GM18870 (cell line): ENCODE measurements around the gene ANKUB1.
A peak's percentile ranks its signal among the peaks of the same experiment; 100 is the strongest.

ENCODE experiments used
- ATAC-seq: cut with Tn5 transposase; IDR thresholded peaks from one replicate; pipeline ENCODE4 v1.9.1; 2021; ENCODE audit warnings: moderate library complexity; ENCODE audit not compliant: unreplicated experiment

The ANKUB1 gene

GRCh38 chr3:149764302-149764701 lies 28.1 kb downstream of the ANKUB1 start:
- ATAC-seq, result no peak

GRCh38 chr3:149763565-149764195 lies 28.7 kb downstream of the ANKUB1 start:
- ATAC-seq, result no peak

GRCh38 chr3:149753717-149754116 lies 38.6 kb downstream of the ANKUB1 start:
- ATAC-seq, result no peak

- ATAC-seq, result no peak
Observed at GRCh38 chr3:149752788-149753136, 39.6 kb downstream of the ANKUB1 start.

- ATAC-seq, result peak; percentile 98
Observed at GRCh38 chr3:149752051-149752787, 40.1 kb downstream of the ANKUB1 start, which contains the start of gene COMMD2. COMMD2 (minus strand) TSS chr3:149752489; CDS start chr3:149752444, 45 bp downstream.

GRCh38 chr3:149751551-149751950 lies 40.8 kb downstream of the ANKUB1 start:
- ATAC-seq, result no peak

GRCh38 chr3:149744606-149745005 lies 47.7 kb downstream of the ANKUB1 start:
- ATAC-seq, result no peak

GRCh38 chr3:149744151-149744550 lies 48.2 kb downstream of the ANKUB1 start:
- no peak for ATAC-seq

- ATAC-seq, result no peak
Observed at GRCh38 chr3:149739396-149739795, 53.0 kb downstream of the ANKUB1 start.

GRCh38 chr3:149738876-149739275 lies 53.5 kb downstream of the ANKUB1 start:
- no peak for ATAC-seq

GRCh38 chr3:149736953-149737205 lies 55.5 kb downstream of the ANKUB1 start:
- ATAC-seq, result no peak

- ATAC-seq, result no peak
Observed at GRCh38 chr3:149736175-149736952, 56.0 kb downstream of the ANKUB1 start.

GRCh38 chr3:149732234-149732633 lies 60.1 kb downstream of the ANKUB1 start:
- ATAC-seq, result no peak

- ATAC-seq, result no peak
Observed at GRCh38 chr3:149727656-149728055, 64.7 kb downstream of the ANKUB1 start.

- ATAC-seq, result peak; percentile 95
Observed at GRCh38 chr3:149726716-149727407, 65.5 kb downstream of the ANKUB1 start.

- ATAC-seq, result no peak
Observed at GRCh38 chr3:149723781-149724180, 68.6 kb downstream of the ANKUB1 start.

- no peak for ATAC-seq
Observed at GRCh38 chr3:149720918-149721317, 71.4 kb downstream of the ANKUB1 start.

- ATAC-seq, result no peak
Observed at GRCh38 chr3:149717391-149718056, 74.8 kb downstream of the ANKUB1 start.

- ATAC-seq, result no peak
Observed at GRCh38 chr3:149716984-149717383, 75.4 kb downstream of the ANKUB1 start.

- ATAC-seq, result no peak
Observed at GRCh38 chr3:149715247-149715646, 77.1 kb downstream of the ANKUB1 start.
